Measurements from ENCODE around the gene PKN2.

- TF ChIP-seq, protein P1, sequence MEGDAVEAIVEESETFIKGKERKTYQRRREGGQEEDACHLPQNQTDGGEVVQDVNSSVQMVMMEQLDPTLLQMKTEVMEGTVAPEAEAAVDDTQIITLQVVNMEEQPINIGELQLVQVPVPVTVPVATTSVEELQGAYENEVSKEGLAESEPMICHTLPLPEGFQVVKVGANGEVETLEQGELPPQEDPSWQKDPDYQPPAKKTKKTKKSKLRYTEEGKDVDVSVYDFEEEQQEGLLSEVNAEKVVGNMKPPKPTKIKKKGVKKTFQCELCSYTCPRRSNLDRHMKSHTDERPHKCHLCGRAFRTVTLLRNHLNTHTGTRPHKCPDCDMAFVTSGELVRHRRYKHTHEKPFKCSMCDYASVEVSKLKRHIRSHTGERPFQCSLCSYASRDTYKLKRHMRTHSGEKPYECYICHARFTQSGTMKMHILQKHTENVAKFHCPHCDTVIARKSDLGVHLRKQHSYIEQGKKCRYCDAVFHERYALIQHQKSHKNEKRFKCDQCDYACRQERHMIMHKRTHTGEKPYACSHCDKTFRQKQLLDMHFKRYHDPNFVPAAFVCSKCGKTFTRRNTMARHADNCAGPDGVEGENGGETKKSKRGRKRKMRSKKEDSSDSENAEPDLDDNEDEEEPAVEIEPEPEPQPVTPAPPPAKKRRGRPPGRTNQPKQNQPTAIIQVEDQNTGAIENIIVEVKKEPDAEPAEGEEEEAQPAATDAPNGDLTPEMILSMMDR (IDR thresholded peaks at IDR 0.05; ENCODE audit: low read length) = no peak
- TF ChIP-seq EZH2 (optimal IDR thresholded peaks at IDR 0.05; ENCODE audit: low read depth, low read length) (no peak), EZH2phosphoT487 (IDR thresholded peaks at IDR 0.05; ENCODE audit: low read length) (no peak)
Measured at GRCh38 chr1:88697503-88697902, 13.4 kb downstream of the PKN2 start.
